ENCODE results near the gene PITPNB. TPM values are rescaled to one million over a fixed set of nuclear protein-coding genes. Genes with fewer than 3 reads are reported as not detected.

Gene PITPNB
- total and polyA plus RNA-seq, 2 of the 13 experiments (the other 11 are each of a cell fraction or from before 2014, with no cell fraction given) = 17.0 to 30.1 TPM

DNA sequence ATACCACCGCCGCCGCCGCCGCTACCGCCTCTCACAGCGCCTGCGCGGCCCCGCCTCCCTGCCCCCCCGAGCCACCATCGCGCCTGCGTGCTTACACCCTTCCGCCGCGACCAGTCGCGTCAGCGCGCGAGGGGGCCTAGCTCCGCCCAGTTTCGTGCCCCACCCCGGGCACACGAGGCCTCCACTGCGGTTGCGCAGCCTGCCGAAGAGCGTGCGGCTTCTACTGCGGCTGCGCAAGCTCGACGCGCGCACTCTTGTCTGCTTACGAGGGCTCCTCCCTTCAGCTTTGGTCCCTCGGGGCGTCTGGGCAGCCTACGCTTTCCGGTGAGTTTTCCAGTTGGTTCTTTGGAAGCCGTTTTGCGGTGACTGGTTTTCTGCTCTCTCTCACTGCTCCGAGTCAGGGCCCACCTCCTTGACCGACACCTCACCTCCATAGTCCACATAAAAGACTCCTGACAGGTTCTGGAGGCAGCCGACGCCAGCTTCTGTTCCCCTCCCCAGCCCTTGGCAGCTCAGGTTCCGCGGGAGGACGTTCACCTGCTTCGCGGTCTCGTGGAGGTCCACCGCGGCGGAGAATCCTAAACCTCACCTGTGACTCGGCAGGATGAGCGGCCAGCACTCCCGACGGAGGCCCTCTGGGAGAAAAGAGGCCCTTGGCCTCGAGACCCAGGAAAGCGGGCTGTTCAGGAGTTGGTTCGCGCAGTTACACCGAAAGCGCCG is at the start of gene PITPNB (continued):
- TF ChIP-seq SRY (CRISPR knock-in tag; IDR thresholded peaks at IDR 0.05) (no peak), MTF1 (CRISPR knock-in tag; IDR thresholded peaks at IDR 0.05) (no peak), GATA4 (IDR thresholded peaks at IDR 0.05; ENCODE audit: borderline replicate concordance, low read depth) (no peak; the same call in 1 of the 2 replicates), SMC3 (IDR thresholded peaks at IDR 0.05; ENCODE audit: low read length) (no peak), SP1 (IDR thresholded peaks at IDR 0.05) (no peak), SP1 (CRISPR knock-in tag; IDR thresholded peaks at IDR 0.05) (peak; percentile 96), ZNF367 (CRISPR knock-in tag; IDR thresholded peaks at IDR 0.05; ENCODE audit: borderline replicate concordance) (no peak), NFE2 (CRISPR knock-in tag; IDR thresholded peaks at IDR 0.05) (no peak), NPAS2 (CRISPR knock-in tag; IDR thresholded peaks at IDR 0.05; ENCODE audit: borderline replicate concordance) (no peak)
- TF ChIP-seq, protein P1, sequence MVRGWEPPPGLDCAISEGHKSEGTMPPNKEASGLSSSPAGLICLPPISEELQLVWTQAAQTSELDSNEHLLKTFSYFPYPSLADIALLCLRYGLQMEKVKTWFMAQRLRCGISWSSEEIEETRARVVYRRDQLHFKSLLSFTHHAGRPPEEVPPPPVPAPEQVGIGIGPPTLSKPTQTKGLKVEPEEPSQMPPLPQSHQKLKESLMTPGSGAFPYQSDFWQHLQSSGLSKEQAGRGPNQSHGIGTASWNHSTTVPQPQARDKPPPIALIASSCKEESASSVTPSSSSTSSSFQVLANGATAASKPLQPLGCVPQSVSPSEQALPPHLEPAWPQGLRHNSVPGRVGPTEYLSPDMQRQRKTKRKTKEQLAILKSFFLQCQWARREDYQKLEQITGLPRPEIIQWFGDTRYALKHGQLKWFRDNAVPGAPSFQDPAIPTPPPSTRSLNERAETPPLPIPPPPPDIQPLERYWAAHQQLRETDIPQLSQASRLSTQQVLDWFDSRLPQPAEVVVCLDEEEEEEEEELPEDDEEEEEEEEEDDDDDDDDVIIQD (CRISPR knock-in tag; IDR thresholded peaks at IDR 0.05; ENCODE audit: low read depth) = peak; percentile 72
- TF ChIP-seq, protein P2, sequence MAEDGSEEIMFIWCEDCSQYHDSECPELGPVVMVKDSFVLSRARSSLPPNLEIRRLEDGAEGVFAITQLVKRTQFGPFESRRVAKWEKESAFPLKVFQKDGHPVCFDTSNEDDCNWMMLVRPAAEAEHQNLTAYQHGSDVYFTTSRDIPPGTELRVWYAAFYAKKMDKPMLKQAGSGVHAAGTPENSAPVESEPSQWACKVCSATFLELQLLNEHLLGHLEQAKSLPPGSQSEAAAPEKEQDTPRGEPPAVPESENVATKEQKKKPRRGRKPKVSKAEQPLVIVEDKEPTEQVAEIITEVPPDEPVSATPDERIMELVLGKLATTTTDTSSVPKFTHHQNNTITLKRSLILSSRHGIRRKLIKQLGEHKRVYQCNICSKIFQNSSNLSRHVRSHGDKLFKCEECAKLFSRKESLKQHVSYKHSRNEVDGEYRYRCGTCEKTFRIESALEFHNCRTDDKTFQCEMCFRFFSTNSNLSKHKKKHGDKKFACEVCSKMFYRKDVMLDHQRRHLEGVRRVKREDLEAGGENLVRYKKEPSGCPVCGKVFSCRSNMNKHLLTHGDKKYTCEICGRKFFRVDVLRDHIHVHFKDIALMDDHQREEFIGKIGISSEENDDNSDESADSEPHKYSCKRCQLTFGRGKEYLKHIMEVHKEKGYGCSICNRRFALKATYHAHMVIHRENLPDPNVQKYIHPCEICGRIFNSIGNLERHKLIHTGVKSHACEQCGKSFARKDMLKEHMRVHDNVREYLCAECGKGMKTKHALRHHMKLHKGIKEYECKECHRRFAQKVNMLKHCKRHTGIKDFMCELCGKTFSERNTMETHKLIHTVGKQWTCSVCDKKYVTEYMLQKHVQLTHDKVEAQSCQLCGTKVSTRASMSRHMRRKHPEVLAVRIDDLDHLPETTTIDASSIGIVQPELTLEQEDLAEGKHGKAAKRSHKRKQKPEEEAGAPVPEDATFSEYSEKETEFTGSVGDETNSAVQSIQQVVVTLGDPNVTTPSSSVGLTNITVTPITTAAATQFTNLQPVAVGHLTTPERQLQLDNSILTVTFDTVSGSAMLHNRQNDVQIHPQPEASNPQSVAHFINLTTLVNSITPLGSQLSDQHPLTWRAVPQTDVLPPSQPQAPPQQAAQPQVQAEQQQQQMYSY (CRISPR knock-in tag; IDR thresholded peaks at IDR 0.05) = no peak
- TF ChIP-seq, protein P3, sequence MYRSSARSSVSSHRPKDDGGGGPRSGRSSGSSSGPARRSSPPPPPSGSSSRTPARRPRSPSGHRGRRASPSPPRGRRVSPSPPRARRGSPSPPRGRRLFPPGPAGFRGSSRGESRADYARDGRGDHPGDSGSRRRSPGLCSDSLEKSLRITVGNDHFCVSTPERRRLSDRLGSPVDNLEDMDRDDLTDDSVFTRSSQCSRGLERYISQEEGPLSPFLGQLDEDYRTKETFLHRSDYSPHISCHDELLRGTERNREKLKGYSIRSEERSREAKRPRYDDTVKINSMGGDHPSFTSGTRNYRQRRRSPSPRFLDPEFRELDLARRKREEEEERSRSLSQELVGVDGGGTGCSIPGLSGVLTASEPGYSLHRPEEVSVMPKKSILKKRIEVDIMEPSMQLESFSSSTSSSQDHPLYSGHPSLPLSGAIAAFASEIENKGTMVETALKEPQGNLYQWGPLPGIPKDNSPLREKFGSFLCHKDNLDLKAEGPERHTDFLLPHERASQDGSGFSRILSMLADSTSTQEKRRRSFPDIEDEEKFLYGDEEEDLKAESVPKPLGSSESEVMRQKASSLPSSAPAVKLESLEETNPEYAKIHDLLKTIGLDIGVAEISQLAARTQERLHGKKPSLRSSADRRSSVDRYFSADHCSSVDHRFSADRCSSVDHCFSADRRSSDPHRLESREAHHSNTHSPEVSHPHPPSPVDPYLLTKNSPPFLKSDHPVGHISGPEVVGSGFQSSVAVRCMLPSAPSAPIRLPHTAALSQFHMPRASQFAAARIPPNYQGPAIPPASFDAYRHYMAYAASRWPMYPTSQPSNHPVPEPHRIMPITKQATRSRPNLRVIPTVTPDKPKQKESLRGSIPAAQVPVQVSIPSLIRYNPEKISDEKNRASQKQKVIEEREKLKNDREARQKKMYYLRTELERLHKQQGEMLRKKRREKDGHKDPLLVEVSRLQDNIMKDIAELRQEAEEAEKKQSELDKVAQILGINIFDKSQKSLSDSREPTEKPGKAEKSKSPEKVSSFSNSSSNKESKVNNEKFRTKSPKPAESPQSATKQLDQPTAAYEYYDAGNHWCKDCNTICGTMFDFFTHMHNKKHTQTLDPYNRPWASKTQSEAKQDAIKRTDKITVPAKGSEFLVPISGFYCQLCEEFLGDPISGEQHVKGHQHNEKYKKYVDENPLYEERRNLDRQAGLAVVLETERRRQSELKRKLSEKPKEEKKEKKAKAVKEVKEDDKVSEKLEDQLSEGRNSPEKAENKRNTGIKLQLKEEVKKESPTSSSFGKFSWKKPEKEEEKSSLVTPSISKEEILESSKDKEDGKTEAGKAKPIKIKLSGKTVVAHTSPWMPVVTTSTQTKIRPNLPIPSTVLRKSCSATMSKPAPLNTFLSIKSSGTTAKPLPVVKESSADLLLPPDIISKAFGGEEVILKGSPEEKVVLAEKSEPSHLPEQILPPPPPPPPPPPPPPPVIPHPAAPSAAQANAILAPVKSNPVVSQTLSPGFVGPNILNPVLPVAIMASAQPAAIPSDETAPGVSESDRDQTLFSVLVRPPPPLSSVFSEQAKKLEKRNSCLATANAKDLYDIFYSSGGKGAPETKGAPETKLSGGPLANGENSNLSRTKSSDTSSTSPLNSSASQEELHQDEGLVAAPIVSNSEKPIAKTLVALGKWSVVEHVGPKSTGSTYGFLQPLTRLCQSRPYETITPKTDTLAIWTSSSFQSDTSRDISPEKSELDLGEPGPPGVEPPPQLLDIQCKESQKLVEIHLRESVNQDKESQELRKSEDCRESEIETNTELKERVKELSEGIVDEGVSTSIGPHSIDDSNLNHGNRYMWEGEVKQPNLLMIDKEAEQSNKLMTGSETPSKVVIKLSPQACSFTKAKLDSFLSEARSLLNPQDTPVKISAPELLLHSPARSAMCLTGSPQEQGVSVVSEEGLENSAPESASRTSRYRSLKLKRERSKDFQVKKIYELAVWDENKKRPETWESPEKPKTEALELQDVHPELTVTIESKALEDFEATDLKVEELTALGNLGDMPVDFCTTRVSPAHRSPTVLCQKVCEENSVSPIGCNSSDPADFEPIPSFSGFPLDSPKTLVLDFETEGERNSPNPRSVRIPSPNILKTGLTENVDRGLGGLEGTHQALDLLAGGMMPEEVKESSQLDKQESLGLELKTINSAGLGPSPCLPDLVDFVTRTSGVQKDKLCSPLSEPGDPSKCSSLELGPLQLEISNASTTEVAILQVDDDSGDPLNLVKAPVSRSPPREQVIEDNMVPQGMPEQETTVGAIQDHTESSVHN (CRISPR knock-in tag; IDR thresholded peaks at IDR 0.05) = no peak
